Retina (tissue), 1 donor: ENCODE measurements around the gene TMTC4.
"Not testable (repeated sequence)": the region's sequence is repeated elsewhere in the genome, so short reads cannot be mapped to it uniquely, and the experiment has no call there.

Source experiments
- DNase-seq: peaks from one replicate; pipeline ENCODE4 v3.0.0-alpha.2; 2016

Gene TMTC4

DNA sequence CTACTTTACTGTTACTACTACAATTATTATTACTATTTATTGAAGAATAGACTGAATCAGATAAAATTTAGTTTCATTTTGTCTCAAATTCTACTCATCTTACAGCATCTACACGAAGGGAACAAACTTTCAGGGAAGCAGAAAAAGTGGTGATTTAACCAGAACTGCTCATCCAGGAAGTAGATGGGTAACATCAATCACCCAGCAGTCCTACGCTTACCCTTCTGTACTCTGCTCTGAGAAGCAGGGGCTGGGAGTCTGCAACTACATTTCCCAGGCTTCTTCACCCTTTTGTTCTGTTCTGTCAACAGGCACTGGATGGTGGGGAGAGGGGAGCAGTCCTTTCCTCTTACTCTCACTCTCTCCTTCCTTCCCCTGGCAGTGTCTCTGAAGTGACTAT lies 54.7 kb downstream of the TMTC4 start:
- DNase-seq: no peak

GRCh38 chr13:100618897-100619296 lies 55.7 kb downstream of the TMTC4 start:
- not testable (repeated sequence) for DNase-seq

- no peak for DNase-seq
Observed at GRCh38 chr13:100613031-100613430, 61.6 kb downstream of the TMTC4 start.

GRCh38 chr13:100611678-100612492 lies 62.7 kb downstream of the TMTC4 start:
- DNase-seq: no peak

- no peak for DNase-seq
Observed at GRCh38 chr13:100610391-100611347, 63.9 kb downstream of the TMTC4 start.

DNA sequence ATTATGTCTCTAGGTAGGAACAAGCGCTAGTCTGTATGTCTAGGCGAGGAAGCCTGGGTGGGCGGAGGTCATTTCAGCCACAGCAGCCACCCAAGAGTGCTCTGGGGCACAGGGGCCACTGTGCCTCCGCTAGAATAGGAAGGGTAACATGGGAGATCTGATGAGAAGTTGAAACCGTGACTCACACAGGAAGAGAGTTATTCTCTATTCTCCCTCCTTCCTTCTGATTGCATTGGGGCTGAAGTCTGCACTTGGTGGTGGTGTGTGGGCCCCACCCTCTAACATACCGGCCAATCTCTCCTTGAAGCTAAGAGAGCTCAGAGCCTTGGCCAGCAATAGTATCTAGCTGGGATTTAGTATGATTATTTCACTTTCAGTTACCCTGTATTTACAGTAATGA lies 65.7 kb downstream of the TMTC4 start:
- no peak for DNase-seq

GRCh38 chr13:100608489-100608888 lies 66.1 kb downstream of the TMTC4 start:
- DNase-seq: no peak

DNA sequence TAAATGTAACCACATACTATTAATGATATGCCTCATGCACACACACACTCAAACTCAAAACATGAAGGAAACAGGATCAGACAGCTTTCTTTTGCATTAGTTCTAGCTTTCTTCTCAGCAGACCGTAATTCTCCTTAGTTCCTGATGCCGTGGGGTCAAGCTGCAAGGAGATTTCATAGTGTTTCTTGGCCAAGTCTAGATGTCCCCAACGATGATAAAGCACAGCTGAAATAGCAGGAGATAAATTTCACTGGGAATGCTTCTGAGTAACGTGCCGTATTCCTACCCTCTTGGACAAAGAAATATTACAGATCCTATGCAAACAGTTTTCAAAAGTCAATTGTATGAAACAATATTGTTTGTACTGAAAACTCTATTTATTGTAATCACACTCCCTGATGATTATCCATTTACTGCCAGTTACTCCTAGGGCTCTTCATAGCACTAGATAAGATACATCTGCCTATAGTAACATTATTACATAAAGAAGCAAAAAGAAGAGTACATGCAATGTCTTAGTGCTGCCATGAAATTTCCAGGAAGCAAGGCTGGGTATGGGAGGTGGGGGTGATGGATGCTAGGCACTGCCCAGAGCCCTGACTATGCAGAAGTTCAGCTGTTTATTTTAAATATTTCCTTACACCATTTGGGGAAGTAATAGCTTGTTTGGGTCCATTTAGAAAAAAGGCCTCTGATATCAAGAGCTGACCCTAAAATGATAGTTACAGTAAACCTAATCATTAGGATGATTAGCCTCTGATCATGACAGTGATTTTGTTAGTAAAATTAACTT lies 69.5 kb downstream of the TMTC4 start:
- DNase-seq: no peak

DNA sequence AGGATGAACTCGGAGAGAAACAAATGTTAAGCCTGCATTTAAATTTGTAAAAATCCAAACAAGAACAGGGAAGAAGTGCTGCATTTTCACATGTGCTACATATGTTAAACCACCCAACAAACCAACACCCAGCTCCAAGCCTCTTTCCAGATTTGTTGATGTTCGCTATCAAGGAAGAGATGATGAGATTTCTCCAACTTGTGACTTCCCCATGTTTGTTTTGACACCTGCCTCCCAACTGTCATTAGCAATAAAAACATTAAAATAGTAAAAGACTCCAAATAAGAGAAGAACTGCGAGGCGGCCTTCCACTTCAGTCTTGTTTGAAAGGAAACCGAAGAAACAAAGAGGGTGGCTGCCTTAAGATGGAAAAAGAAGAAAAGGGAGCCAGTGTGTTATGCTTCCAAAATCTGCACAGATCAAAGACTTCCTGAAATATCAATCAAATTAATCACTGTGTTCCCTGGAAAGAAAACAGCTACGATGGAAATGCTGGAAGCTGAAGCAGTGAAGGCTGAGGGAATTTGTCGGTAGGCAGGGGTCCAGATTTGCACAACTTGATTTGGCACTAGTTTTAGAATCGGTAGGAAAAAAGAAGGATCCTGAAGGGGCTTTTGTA lies 72.0 kb downstream of the TMTC4 start:
- no peak for DNase-seq

DNA sequence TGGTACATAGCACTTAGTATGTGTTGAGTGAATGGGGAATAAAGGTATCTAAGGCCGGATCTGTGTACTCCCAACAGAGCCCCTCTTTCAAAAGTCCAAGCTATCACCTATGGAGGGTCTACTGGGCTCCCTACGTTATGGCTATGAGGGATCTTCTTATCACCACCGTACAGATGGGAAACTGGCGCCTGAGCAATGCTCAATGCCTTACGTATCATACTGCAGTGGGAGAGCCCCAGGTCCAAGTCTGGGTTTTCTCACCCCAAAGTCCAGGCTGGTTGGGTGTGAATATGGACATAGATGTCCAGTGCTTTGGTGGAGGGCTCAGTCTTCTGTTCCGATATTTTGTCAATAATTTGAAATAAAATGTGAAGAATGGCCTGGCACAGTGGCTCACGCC lies 72.9 kb downstream of the TMTC4 start:
- no peak for DNase-seq

GRCh38 chr13:100600915-100601314 lies 73.7 kb downstream of the TMTC4 start:
- DNase-seq: no peak

DNA sequence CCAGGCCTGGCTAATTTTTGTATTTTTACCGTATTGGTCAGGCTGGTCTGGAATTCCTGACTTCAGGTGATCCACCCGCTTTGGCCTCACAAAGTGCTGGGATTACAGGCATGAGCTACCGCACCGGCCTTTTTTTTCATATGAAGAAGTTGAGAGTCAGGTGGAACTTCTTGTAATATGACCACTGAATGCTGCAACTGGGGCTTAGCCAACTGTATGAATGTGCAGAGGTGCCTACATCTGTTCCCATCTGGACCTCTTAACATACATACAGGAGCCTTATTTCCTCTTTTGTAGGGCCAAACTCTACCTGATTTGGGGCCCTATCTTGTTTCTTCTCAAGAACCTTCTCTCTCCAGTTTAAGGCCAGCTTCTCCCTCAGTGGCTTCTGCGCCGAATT lies 74.1 kb downstream of the TMTC4 start:
- DNase-seq: no peak

DNA sequence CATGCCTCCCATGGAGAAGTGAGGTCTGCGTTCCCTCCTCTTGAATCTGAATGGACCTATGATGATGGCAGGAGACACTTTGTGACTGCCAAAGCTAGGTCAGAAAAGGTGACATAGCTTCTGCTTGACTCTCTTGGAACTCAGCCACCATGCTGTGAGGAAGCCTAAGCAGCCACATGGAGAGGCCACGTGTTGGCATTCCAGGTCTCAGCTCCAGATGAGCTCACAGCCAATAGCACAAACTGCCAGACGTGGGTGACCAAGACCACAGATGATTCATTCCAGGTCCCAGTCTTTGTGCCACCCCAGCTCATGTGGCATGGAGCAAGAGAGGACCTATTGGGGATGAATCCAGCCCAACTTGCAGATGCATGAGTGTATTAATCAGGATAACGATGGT lies 77.3 kb downstream of the TMTC4 start:
- no peak for DNase-seq

DNA sequence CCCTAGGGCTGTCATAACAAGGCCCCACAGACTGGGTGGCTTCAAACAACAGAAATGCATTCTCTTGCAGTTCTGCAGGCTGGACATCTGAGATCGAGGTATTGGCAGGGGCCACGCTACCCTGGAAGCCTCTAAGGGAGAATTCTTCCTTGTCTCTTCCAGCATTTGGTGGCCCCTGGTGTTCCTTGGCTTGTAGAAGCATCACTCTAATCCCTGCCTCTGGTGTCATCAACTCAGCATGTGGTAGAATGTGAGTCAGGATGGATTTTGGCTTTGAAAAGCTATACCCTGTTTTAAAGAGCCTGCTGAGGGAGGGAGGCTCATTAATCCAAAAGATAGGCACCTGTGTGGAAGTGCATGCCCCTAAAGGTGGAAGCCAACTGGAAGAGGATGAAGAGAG lies 78.1 kb downstream of the TMTC4 start:
- no peak for DNase-seq

DNA sequence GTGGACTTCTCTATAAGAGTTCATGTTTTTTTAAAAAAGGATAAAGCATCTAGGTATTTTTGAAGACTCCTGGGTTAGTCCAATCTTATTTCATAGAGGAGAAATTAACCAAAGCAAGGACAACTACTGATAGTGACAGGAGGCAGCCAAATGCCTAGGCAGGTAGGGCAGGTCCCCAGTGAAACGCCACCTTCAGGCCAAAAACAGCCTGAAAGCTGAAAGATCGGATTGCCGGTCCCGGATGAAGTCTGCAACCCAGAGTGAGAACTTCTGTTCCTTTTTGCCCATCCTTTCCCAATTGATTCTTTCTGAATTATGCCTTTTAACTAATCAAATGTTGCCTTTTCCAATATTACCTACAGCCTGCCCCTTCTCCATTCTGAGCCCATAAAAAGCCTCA lies 79.9 kb downstream of the TMTC4 start:
- no peak for DNase-seq

DNA sequence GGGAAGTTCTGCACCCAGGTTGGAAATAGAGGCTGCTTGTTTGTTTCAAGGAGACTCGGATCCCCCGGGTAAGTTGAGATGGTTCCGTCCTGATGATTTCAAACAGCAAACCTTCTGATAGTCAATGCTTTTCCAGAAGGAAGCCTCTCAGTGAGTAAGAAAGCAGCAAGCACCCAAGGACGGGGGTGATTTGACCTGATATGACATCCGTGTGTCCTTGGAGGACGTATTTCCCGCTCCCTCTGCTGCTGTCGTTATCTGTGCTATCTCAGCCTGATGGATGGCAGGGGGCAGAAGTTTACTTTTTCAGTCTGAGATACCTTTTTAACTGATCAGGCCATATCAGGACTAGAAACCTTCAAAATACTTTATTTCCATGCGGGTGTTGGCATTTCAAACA lies 80.3 kb downstream of the TMTC4 start:
- DNase-seq: no peak

DNA sequence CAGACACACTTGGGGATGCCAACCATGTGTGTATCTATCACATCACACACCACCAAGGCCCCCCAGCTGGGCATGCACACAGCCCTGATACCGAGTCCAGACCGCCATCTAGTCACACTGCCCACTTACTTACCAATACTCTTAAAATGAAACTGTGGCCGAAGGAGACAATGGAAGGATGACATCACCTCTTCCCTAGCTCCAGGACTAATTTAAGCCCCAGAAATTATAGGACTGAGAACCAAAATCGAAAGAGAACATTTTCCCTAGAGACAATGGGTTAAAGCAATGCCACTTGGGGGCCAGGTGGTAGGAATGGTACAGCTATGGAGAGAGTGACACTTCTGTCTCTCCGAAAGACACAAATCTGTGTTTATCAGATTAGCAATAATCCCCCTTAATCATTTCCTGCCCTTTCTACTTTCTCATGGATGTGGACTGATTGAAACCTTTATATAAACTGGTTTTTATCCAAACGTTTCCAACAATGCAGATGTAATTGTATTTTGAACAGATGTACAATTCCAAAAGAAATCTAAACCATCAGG lies 85.3 kb downstream of the TMTC4 start:
- DNase-seq: no peak

DNA sequence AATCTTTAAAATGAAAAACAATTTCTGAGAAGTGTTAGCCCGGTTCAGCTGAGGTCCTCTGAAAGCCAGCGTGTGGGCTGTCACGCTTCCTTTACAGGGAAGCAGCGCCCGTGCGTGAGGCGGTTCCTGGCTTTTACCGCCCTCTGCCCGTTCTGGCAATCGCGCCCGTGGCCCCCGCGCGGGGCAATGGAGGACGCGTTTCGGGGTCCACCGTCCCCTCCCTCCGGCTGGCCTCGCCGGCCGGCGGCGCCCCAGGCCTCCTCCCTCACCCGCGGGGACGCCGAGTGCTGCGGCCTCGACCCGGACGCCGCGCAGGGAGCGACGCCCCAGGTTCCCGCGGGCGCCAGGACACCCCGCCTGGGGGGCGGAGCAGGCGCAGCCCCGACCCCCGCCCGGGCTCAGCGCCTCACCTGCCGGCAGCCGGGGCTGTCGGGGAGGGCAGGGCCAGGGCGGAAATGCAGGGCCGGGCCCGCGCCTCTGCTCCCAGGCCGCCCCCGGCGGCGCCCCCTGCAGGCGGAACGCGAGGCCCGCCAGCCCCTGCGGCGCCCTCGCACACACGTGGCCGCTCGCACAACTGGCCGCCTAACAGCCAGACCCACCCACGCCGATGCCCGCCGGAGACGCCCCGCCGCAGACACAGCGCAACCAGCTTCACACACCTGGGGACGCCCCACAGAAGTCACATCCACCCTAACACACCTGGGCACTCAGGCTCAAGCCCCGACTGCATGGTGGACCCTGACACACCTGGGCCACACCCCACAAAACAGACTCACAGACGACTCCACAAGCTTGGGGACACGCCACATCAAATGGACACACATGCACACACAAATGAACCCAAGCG lies 86.0 kb downstream of the TMTC4 start, which contains the start of gene GGACT:
Gene GGACT (minus strand): TSS at position 459 of the 847 bp plus-strand sequence. CDS start 56,198 bp downstream, outside the sequence.
- DNase-seq: peak; percentile 82

DNA sequence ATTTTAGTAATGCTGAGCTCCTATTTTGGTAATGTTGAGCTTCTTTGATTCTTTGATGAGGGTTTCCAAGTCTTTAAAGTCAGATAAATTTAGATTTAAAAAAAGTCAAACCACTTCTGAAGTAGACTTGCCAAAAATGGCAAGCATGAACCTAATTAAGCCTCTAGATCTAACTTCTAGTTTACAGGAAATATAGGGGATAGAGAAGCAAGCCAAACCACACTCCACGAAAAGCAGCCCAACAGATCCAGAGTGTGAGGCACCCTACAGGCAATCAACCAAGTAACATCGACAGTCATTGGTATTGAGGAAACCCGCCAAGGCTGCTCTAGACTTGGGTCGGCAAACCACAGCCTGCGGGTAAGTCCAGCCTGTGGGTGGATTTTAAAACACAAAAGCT lies 89.7 kb downstream of the TMTC4 start:
- no peak for DNase-seq

GRCh38 chr13:100581504-100581903 lies 93.1 kb downstream of the TMTC4 start:
- DNase-seq: no peak

DNA sequence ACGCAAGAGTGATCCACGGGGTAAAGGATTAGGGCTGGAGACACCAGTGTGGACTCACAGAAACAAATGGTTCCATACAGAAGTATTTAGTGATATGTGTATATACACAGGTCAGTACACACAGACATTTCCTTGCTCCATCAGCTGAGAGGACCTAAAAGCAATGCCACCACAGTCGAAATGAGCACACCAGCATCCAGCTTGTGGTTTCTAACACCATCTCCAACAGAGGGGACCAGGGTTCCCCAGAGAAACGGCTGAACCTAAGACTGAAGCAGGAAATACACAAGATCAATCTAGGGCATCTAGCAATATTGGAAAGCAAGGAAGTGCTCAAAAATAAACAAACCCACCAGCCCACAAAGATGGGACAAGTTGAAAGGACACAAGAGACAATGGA lies 93.6 kb downstream of the TMTC4 start:
- DNase-seq: no peak
